Tibial nerve (tissue), 4 donors: ENCODE measurements around the gene PADI4. TPM values are rescaled to one million over a fixed set of nuclear protein-coding genes. Genes with fewer than 3 reads are reported as not detected.

Experiments used
- DNase-seq, 2 donors: peaks; one replicate each; pipeline ENCODE4 v3.0.0-alpha.2; 2019; ENCODE audit warnings: low spot score in 2 of 2
- H3K27ac ChIP-seq, 4 donors: fragments of 200-600 bp; sonication (generic) in 3 of 4; one replicate each; pipeline ENCODE4 v1.5.1; 2017 to 2019; ENCODE audit warnings: mild to moderate bottlenecking in 1 of 4
- H3K27me3 ChIP-seq, 2 donors: fragments of 200-600 bp; sonication (generic) in 1 of 2; one replicate each; pipeline versions ENCODE4 v1.5.1 to v1.6.0; 2017 to 2019
- H3K36me3 ChIP-seq, 3 donors: fragments of 200-600 bp; sonication (generic); one replicate each; pipeline ENCODE4 v1.5.1; 2018 to 2019
- H3K4me1 ChIP-seq, 4 donors: fragments of 200-600 bp; sonication (generic) in 3 of 4; one replicate each; pipeline ENCODE4 v1.5.1; 2017 to 2019
- H3K4me3 ChIP-seq, 4 donors: fragments of 200-600 bp; sonication (generic) in 3 of 4; one replicate each; pipeline ENCODE4 v1.5.1; 2017 to 2019; ENCODE audit warnings: mild to moderate bottlenecking in 1 of 4, moderate library complexity in 1 of 4
- H3K9me3 ChIP-seq, 4 donors: fragments of 200-600 bp; sonication (generic) in 3 of 4; one replicate each; pipeline ENCODE4 v1.5.1; 2017 to 2019
- CTCF ChIP-seq, 5 experiments: fragments of 200-600 bp in 3 of 5; fragments of 450-650 bp in 2 of 5; sonication (generic) in 3 of 5; IDR thresholded peaks; one replicate each; pipeline ENCODE4 v1.5.1; 2016 to 2019; ENCODE audit warnings: antibody characterized with exemption in 5 of 5, mild to moderate bottlenecking in 3 of 5, moderate library complexity in 2 of 5
- EP300 ChIP-seq, 2 donors: sonication (generic); formaldehyde crosslinking; IDR thresholded peaks; one replicate each; pipeline ENCODE4 v1.6.1; 2017; ENCODE audit warnings: antibody characterized with exemption in 2 of 2, mild to moderate bottlenecking in 1 of 2
- POLR2A ChIP-seq, 2 donors: fragments of 450-650 bp; IDR thresholded peaks; one replicate each; pipeline ENCODE4 v1.6.1; 2017; ENCODE audit warnings: antibody characterized with exemption in 2 of 2, mild to moderate bottlenecking in 2 of 2, moderate library complexity in 2 of 2
- WGBS, 2 donors: methylation state at CpG; one replicate each; pipeline ENCODE4 v1.1.5; 2018; 5-methylcytosine and 5-hydroxymethylcytosine counted together
- total RNA-seq, 4 donors: library from RNA; depleted of rRNA; stranded (reverse); fragments of >200 nt; gene quantifications; one replicate each; pipeline ENCODE4 v1.1.0, GENCODE V29; 2016

PADI4 gene
- total RNA-seq, 4 donors from 2014 or later, result not detected

GRCh38 chr1:17307329-17307728 lies 668 bp upstream of the PADI4 start:
- no peaks in the 10 kb centered on the region for H3K4me1 ChIP-seq
- H3K4me3 ChIP-seq, result no peak overlapping the region
- H3K27me3 ChIP-seq, result peaks cover 0 to 41% of the 10 kb centered on the region in 2 donors
- WGBS, 2 donors, result 84 to 89% methylated on average over 6 of the region's 6 CpGs
- no peak for DNase-seq
- no peaks in the 10 kb centered on the region for H3K36me3 ChIP-seq
- no peak for TF ChIP-seq EP300 (IDR thresholded peaks at IDR 0.05)
- TF ChIP-seq CTCF (IDR thresholded peaks at IDR 0.05), result no peak
- TF ChIP-seq POLR2A (IDR thresholded peaks at IDR 0.05), result no peak
- H3K27ac ChIP-seq, result no peak overlapping the region
- H3K9me3 ChIP-seq, result peaks cover 0 to 7% (median 0%) of the 10 kb centered on the region in 4 donors

GRCh38 chr1:17308593-17308992 lies 596 bp downstream of the PADI4 start:
- no peak overlapping the region for H3K27ac ChIP-seq
- no peaks in the 10 kb centered on the region for H3K4me1 ChIP-seq
- no peak for DNase-seq
- H3K4me3 ChIP-seq, result no peak overlapping the region
- 58 to 63% methylated on average over 5 to 6 of the region's 6 CpGs for WGBS, 2 donors
- no peaks in the 10 kb centered on the region for H3K36me3 ChIP-seq
- no peaks in the 10 kb centered on the region for H3K9me3 ChIP-seq
- peaks cover 0 to 41% of the 10 kb centered on the region in 2 donors for H3K27me3 ChIP-seq
- TF ChIP-seq POLR2A (IDR thresholded peaks at IDR 0.05) (no peak), EP300 (IDR thresholded peaks at IDR 0.05) (no peak), CTCF (IDR thresholded peaks at IDR 0.05) (no peak)

GRCh38 chr1:17309426-17310067 lies 1.6 kb downstream of the PADI4 start:
- WGBS, 2 donors, result 31 to 39% methylated on average over 8 of the region's 8 CpGs
- Histone ChIP-seq H3K36me3 (no peaks in the 10 kb centered on the region), H3K9me3 (no peaks in the 10 kb centered on the region), H3K27me3 (peaks cover 0 to 41% of the 10 kb centered on the region in 2 donors), H3K4me1 (no peaks in the 10 kb centered on the region), H3K4me3 (no peak overlapping the region), H3K27ac (no peak overlapping the region)
- DNase-seq, result no peak
- TF ChIP-seq POLR2A (IDR thresholded peaks at IDR 0.05) (no peak), EP300 (IDR thresholded peaks at IDR 0.05) (no peak), CTCF (IDR thresholded peaks at IDR 0.05) (no peak)

- TF ChIP-seq POLR2A (IDR thresholded peaks at IDR 0.05) (no peak), CTCF (IDR thresholded peaks at IDR 0.05) (no peak), EP300 (IDR thresholded peaks at IDR 0.05) (no peak)
- peaks cover 0 to 41% of the 10 kb centered on the region in 2 donors for H3K27me3 ChIP-seq
Measured at GRCh38 chr1:17310068-17310640, 2.2 kb downstream of the PADI4 start.

GRCh38 chr1:17313530-17314309 lies 5.7 kb downstream of the PADI4 start:
- Histone ChIP-seq H3K4me1 (no peaks in the 10 kb centered on the region), H3K36me3 (no peaks in the 10 kb centered on the region), H3K27me3 (peaks cover 0 to 23% of the 10 kb centered on the region in 2 donors), H3K27ac (no peak overlapping the region), H3K9me3 (no peaks in the 10 kb centered on the region), H3K4me3 (no peak overlapping the region)
- no peak for TF ChIP-seq EP300 (IDR thresholded peaks at IDR 0.05)
- no peak for TF ChIP-seq POLR2A (IDR thresholded peaks at IDR 0.05)
- TF ChIP-seq CTCF (IDR thresholded peaks at IDR 0.05), result no peak
- WGBS, 2 donors, result 71 to 83% methylated on average over 9 of the region's 9 CpGs
- DNase-seq, result no peak

More at GRCh38 chr1:17310068-17310640, 2.2 kb downstream of the PADI4 start:
- no peaks in the 10 kb centered on the region for H3K4me1 ChIP-seq
- H3K27ac ChIP-seq, result no peak overlapping the region
- 65 to 70% methylated on average over 7 of the region's 7 CpGs for WGBS, 2 donors
- H3K4me3 ChIP-seq, result no peak overlapping the region
- H3K36me3 ChIP-seq, result no peaks in the 10 kb centered on the region
- no peak for DNase-seq
- H3K9me3 ChIP-seq, result no peaks in the 10 kb centered on the region
